ENCODE measurements around the gene ISL2. TPM values are rescaled to one million over a fixed set of nuclear protein-coding genes. Genes with fewer than 3 reads are reported as not detected.

ISL2 gene
- total and polyA plus RNA-seq, 2 of the 13 experiments (the other 11 are each of a cell fraction or from before 2014, with no cell fraction given), result 4.3 to 5.1 TPM

- intact Hi-C loops (cut with micrococcal nuclease; ENCODE audit: unreplicated experiment), result loop anchor here (5.0 to 10.0 kb wide), 3 partner anchors 35 to 530 kb away; no protein-coding TSS in a partner anchor
- H3K27ac ChIP-seq (ENCODE audit: extremely low read length, insufficient read depth, low read length), result peak overlapping the region; percentile 75
- peaks cover 8% of the 10 kb centered on the region; the same call in 1 of the 2 replicates for H4K20me1 ChIP-seq (ENCODE audit: insufficient read depth, low read length)
- H3K27me3 ChIP-seq (ENCODE audit: control insufficient read depth in 1 of 2, insufficient read depth in 2 of 2, low read length in 2 of 2), result no peaks in the 10 kb centered on the region; a peak in 1 of 5 replicates
- peaks cover 6 to 18% of the 10 kb centered on the region in 2 experiments; a peak in 4 of 5 replicates for H3K36me3 ChIP-seq (replicated peaks in 1 of 2; ENCODE audit: control insufficient read depth in 1 of 2, insufficient read depth in 2 of 2, low read length in 2 of 2)
- peaks cover 31% of the 10 kb centered on the region for H3K79me2 ChIP-seq (ENCODE audit: insufficient read depth, low read length)
- FAIRE-seq (peak; percentile 83), DNase-seq (ENCODE audit: low spot score) (peak; percentile 39), ATAC-seq (peak; percentile 49)
- peak overlapping the region; percentile 84 for H3K9ac ChIP-seq (ENCODE audit: insufficient read depth, low read depth, low read length)
- peak overlapping the region; percentile 66 for H2AFZ ChIP-seq (ENCODE audit: low read length)
- H3K4me3 ChIP-seq (replicated peaks in 1 of 3; ENCODE audit: insufficient read depth in 1 of 3, low read depth in 2 of 3, low read length in 3 of 3), result peak overlapping the region; percentile 77 to 93 (median 93)
- BruUV-seq (replicated peaks), result TSS peak; percentile 79
- H3K9me3 ChIP-seq (ENCODE audit: low read length), result no peaks in the 10 kb centered on the region
- POLR2A ChIA-PET, result interaction anchor here (0.6 to 5.5 kb wide), 17 partner anchors 8 to 1145 kb away, joined by 3 to 132 read pairs (median 5); partner anchors contain the start of gene ETFA
- H3K4me2 ChIP-seq (ENCODE audit: low read depth, low read length), result peak overlapping the region; percentile 95
- peaks cover 48% of the 10 kb centered on the region for H3K4me1 ChIP-seq (ENCODE audit: insufficient read depth, low read length)
- under 1% methylated on average over 25 of the region's 25 CpGs for WGBS (ENCODE audit: low lambda C conversion rate)
- CTCF ChIA-PET (ENCODE audit: low intra/inter-chr PET ratio, low total read pairs), result no interaction called here
- in situ Hi-C loops (cut with HindIII; ENCODE audit: extremely low pct_ligation_motif_present, low pct_unique_long_range_greater_than_20kb), result no loop called here
- peak; percentile 15; the same call in 1 of the 2 replicates for TF ChIP-seq YEATS2 (CRISPR knock-in tag; IDR thresholded peaks at IDR 0.05; ENCODE audit: borderline replicate concordance)
- TF ChIP-seq PHF20 (CRISPR knock-in tag; IDR thresholded peaks at IDR 0.05), result peak; percentile 10; the same call in 1 of the 2 replicates
- peak; percentile 41; the same call in 1 of the 2 replicates for TF ChIP-seq MYPOP (CRISPR knock-in tag; IDR thresholded peaks at IDR 0.05)
- TF ChIP-seq, protein P1, sequence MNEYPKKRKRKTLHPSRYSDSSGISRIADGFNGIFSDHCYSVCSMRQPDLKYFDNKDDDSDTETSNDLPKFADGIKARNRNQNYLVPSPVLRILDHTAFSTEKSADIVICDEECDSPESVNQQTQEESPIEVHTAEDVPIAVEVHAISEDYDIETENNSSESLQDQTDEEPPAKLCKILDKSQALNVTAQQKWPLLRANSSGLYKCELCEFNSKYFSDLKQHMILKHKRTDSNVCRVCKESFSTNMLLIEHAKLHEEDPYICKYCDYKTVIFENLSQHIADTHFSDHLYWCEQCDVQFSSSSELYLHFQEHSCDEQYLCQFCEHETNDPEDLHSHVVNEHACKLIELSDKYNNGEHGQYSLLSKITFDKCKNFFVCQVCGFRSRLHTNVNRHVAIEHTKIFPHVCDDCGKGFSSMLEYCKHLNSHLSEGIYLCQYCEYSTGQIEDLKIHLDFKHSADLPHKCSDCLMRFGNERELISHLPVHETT (CRISPR knock-in tag; conservative IDR thresholded peaks at IDR 0.05), result 0 out of 2 replicates have a peak, but pooled peaks have one; percentile 21
- 0 out of 2 replicates have a peak, but pooled peaks have one; percentile 38 for TF ChIP-seq FOXK2 (IDR thresholded peaks at IDR 0.05)
- 0 out of 2 replicates have a peak, but pooled peaks have one; percentile 49 for TF ChIP-seq ZNF33A (CRISPR knock-in tag; IDR thresholded peaks at IDR 0.05; ENCODE audit: borderline replicate concordance)
- no peak for TF ChIP-seq ARHGAP35 (CRISPR knock-in tag; IDR thresholded peaks at IDR 0.05; ENCODE audit: borderline replicate concordance)
- TF ChIP-seq ERF (CRISPR knock-in tag; IDR thresholded peaks at IDR 0.05), result 0 out of 2 replicates have a peak, but pooled peaks have one; percentile 12
- no peak for TF ChIP-seq CEBPG (CRISPR knock-in tag; IDR thresholded peaks at IDR 0.05)
- 0 out of 2 replicates have a peak, but pooled peaks have one; percentile 5 for TF ChIP-seq ZNF235 (CRISPR knock-in tag; IDR thresholded peaks at IDR 0.05; ENCODE audit: borderline replicate concordance)
- TF ChIP-seq, protein P2, sequence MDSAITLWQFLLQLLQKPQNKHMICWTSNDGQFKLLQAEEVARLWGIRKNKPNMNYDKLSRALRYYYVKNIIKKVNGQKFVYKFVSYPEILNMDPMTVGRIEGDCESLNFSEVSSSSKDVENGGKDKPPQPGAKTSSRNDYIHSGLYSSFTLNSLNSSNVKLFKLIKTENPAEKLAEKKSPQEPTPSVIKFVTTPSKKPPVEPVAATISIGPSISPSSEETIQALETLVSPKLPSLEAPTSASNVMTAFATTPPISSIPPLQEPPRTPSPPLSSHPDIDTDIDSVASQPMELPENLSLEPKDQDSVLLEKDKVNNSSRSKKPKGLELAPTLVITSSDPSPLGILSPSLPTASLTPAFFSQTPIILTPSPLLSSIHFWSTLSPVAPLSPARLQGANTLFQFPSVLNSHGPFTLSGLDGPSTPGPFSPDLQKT (CRISPR knock-in tag; IDR thresholded peaks at IDR 0.05; ENCODE audit: borderline replicate concordance), result no peak
- no peak for TF ChIP-seq CAMTA2 (CRISPR knock-in tag; IDR thresholded peaks at IDR 0.05; ENCODE audit: borderline replicate concordance)
- TF ChIP-seq ZNF121 (CRISPR knock-in tag; IDR thresholded peaks at IDR 0.05), result 0 out of 2 replicates have a peak, but pooled peaks have one; percentile 9
- TF ChIP-seq TEAD3 (CRISPR knock-in tag; optimal IDR thresholded peaks at IDR 0.05; ENCODE audit: borderline replicate concordance), result peak; percentile 35
- TF ChIP-seq ZNF510 (CRISPR knock-in tag; IDR thresholded peaks at IDR 0.05; ENCODE audit: low read depth), result 0 out of 2 replicates have a peak, but pooled peaks have one; percentile 4
- peak; percentile 8 for TF ChIP-seq ASH2L (IDR thresholded peaks at IDR 0.05; ENCODE audit: insufficient read length, low read depth, low read length)
- TF ChIP-seq, protein P3, sequence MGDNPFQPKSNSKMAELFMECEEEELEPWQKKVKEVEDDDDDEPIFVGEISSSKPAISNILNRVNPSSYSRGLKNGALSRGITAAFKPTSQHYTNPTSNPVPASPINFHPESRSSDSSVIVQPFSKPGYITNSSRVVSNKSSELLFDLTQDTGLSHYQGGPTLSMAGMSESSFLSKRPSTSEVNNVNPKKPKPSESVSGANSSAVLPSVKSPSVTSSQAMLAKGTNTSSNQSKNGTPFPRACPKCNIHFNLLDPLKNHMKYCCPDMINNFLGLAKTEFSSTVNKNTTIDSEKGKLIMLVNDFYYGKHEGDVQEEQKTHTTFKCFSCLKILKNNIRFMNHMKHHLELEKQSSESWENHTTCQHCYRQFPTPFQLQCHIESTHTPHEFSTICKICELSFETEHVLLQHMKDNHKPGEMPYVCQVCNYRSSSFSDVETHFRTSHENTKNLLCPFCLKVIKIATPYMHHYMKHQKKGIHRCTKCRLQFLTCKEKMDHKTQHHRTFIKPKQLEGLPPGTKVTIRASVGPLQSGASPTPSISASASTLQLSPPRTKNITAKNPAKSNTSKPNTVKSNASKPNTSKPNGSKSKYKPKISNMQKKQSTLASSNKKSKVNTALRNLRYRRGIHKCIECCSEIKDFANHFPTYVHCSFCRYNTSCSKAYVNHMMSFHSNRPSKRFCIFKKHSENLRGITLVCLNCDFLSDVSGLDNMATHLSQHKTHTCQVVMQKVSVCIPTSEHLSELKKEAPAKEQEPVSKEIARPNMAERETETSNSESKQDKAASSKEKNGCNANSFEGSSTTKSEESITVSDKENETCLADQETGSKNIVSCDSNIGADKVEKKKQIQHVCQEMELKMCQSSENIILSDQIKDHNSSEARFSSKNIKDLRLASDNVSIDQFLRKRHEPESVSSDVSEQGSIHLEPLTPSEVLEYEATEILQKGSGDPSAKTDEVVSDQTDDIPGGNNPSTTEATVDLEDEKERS (CRISPR knock-in tag; IDR thresholded peaks at IDR 0.05), result peak; percentile 6; the same call in 1 of the 2 replicates
These were observed 604 bp downstream of the ISL2 start for GRCh38 chr15:76337059-76337695.
